ENCODE measurements around the gene CD160. TPM values are rescaled to one million over a fixed set of nuclear protein-coding genes. Genes with fewer than 3 reads are reported as not detected.
"Not testable (repeated sequence)": the region's sequence is repeated elsewhere in the genome, so short reads cannot be mapped to it uniquely, and the experiment has no call there.

The CD160 gene
- total RNA-seq (2022) = not detected in 2 replicates
- percentile 7 among the genes with signal in this experiment for Bru-seq, nascent RNA
- percentile 19 among the genes with signal in this experiment for BruChase-seq, experiment 1, labeled RNA remaining after a 6-hour chase
- percentile 11 among the genes with signal in this experiment for BruChase-seq, experiment 2, labeled RNA remaining after a 2-hour chase
- long read RNA-seq = 0 reads

DNA sequence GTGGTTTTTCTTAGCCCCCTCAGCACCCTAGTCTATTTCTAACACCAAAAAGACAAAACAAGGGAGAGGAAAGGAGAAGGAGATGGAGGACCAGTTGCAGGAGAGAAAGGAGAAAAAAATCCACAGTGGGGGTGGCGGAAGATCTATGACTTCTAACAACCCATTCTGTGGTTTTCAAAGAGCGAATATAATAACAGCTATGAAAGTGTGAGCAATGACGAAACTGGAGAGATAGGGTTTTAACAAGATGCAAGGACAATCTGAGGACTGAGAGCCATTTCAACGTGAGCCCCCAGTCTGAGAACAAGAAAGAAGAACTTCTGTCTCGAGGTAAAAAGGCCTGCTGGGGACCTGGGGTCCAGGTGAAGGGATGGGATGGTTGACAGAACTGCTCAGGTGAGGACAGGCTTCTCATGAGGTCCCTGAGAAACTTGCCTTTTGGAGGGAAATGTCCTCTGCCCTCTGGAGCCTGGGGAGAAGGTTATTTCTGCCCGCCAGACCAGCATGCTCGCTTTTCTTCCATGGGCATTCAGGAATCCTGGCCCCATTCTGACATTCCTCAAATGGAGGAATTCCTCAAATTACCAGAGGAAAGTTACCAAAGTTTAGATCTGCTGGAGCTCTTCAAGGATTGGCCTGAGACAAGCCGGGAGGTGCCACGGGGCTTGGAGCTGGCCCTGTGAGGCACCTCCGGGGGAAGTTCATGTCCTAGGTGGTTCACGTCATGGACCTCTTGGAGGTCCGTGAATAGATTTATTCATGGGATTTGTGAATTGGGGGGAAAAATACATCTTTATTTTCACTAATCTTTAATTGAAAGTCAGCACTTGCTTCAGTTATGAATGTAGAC, at the start of gene CD160:
CD160 (plus strand) TSS at position 270 of the 850 bp plus-strand sequence. CDS start 8,829 bp downstream, outside the sequence.
- intact Hi-C loops (cut with micrococcal nuclease) = loop anchor here (5.0 kb wide), 2 partner anchors 103 to 127 kb away; partner anchors contain the start of genes POLR3C and RNF115
- CTCF ChIA-PET = interaction anchor here (0.6 to 3.5 kb wide), 8 partner anchors 11 to 126 kb away, joined by 3 to 30 read pairs (median 5); no protein-coding TSS in a partner anchor
- BruUV-seq (replicated peaks) = no TSS peak
- Mint-ChIP-seq H3K36me3 (ENCODE audit: insufficient read depth, unreplicated experiment) (no peaks in the 10 kb centered on the region), H3K27me3 (ENCODE audit: insufficient read depth, unreplicated experiment) (no peaks in the 10 kb centered on the region), H3K27ac (ENCODE audit: low read depth, unreplicated experiment) (no peak within 1 kb of the TSS), H3K4me3 (ENCODE audit: unreplicated experiment) (no peak within 1 kb of the TSS), H3K4me1 (ENCODE audit: insufficient read depth, unreplicated experiment) (peaks cover 11% of the 10 kb centered on the region), H3K9me3 (ENCODE audit: unreplicated experiment) (no peaks in the 10 kb centered on the region)
- POLR2A ChIA-PET = no interaction called here
- no peak for TF ChIP-seq CTCF (IDR thresholded peaks at IDR 0.05; ENCODE audit: unreplicated experiment)
- DNase-seq (ENCODE audit: unreplicated experiment) = no peak

GRCh38 chr1:145670995-145671745, 48.1 kb upstream of the CD160 start:
- H3K27me3 Mint-ChIP-seq (ENCODE audit: insufficient read depth, unreplicated experiment); POLR2A ChIA-PET; BruUV-seq (replicated peaks); H3K27ac Mint-ChIP-seq (ENCODE audit: low read depth, unreplicated experiment); H3K4me1 Mint-ChIP-seq (ENCODE audit: insufficient read depth, unreplicated experiment); H3K9me3 Mint-ChIP-seq (ENCODE audit: unreplicated experiment); H3K4me3 Mint-ChIP-seq (ENCODE audit: unreplicated experiment); CTCF ChIA-PET; DNase-seq (ENCODE audit: unreplicated experiment); intact Hi-C loops (cut with micrococcal nuclease): not testable (repeated sequence)
- peaks cover 23% of the 10 kb centered on the region for H3K36me3 Mint-ChIP-seq (ENCODE audit: insufficient read depth, unreplicated experiment)

- peaks cover 14% of the 10 kb centered on the region for H3K36me3 Mint-ChIP-seq (ENCODE audit: insufficient read depth, unreplicated experiment)
- BruUV-seq (replicated peaks); H3K4me1 Mint-ChIP-seq (ENCODE audit: insufficient read depth, unreplicated experiment); CTCF ChIA-PET; H3K27ac Mint-ChIP-seq (ENCODE audit: low read depth, unreplicated experiment); H3K27me3 Mint-ChIP-seq (ENCODE audit: insufficient read depth, unreplicated experiment); DNase-seq (ENCODE audit: unreplicated experiment); H3K4me3 Mint-ChIP-seq (ENCODE audit: unreplicated experiment); intact Hi-C loops (cut with micrococcal nuclease); POLR2A ChIA-PET; H3K9me3 Mint-ChIP-seq (ENCODE audit: unreplicated experiment): not testable (repeated sequence)
Observed at GRCh38 chr1:145673217-145673616, 46.1 kb upstream of the CD160 start.

- H3K4me3 Mint-ChIP-seq (ENCODE audit: unreplicated experiment); CTCF ChIA-PET; intact Hi-C loops (cut with micrococcal nuclease); DNase-seq (ENCODE audit: unreplicated experiment); POLR2A ChIA-PET; H3K9me3 Mint-ChIP-seq (ENCODE audit: unreplicated experiment); H3K36me3 Mint-ChIP-seq (ENCODE audit: insufficient read depth, unreplicated experiment); BruUV-seq (replicated peaks); H3K27ac Mint-ChIP-seq (ENCODE audit: low read depth, unreplicated experiment); H3K4me1 Mint-ChIP-seq (ENCODE audit: insufficient read depth, unreplicated experiment); H3K27me3 Mint-ChIP-seq (ENCODE audit: insufficient read depth, unreplicated experiment): not testable (repeated sequence)
Observed at GRCh38 chr1:145684858-145685257, 34.4 kb upstream of the CD160 start.

DNA sequence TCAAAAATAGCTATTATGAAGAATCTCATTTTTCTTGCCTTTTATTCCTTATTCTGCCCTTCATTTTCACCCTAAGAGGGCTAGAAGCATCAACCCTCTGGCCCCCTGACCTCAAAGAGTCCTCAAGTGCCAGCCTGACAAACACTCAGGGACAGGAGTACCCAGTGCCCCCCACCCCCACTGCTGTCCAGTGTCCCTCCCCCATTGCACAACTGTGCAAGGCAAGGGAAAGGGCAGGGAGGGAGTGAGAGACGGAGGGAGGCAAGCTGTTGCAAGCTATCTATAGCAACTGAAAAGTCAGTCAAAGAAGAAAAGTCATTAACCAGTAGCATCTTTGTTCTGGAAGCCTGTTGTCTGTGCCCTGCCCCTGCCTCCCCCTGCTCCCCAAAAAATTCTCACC, 33.2 kb upstream of the CD160 start:
- H3K27me3 Mint-ChIP-seq (ENCODE audit: insufficient read depth, unreplicated experiment); H3K4me3 Mint-ChIP-seq (ENCODE audit: unreplicated experiment); CTCF ChIA-PET; intact Hi-C loops (cut with micrococcal nuclease); H3K9me3 Mint-ChIP-seq (ENCODE audit: unreplicated experiment); BruUV-seq (replicated peaks); DNase-seq (ENCODE audit: unreplicated experiment); POLR2A ChIA-PET; H3K27ac Mint-ChIP-seq (ENCODE audit: low read depth, unreplicated experiment); H3K36me3 Mint-ChIP-seq (ENCODE audit: insufficient read depth, unreplicated experiment): not testable (repeated sequence)
- H3K4me1 Mint-ChIP-seq (ENCODE audit: insufficient read depth, unreplicated experiment) = peaks cover 18% of the 10 kb centered on the region

Measured in MCF 10A (cell line).